ENCODE measurements around the gene PCDHA2.

GRCh38 chr5:140795259-140795641 is 598 bp downstream of the PCDHA2 start:
- TF ChIP-seq CTCF (conservative IDR thresholded peaks at IDR 0.05 in 1 of 2, IDR thresholded peaks at IDR 0.05 in 1 of 2; ENCODE audit: extremely low read depth in 1 of 2, insufficient read depth in 1 of 2, low read depth in 1 of 2, low read length in 2 of 2) (peak; percentile 5 to 8), EZH2 (IDR thresholded peaks at IDR 0.05; ENCODE audit: borderline replicate concordance, low read length) (no peak)

All from mammary epithelial cell (primary cell).